GM19035 (cell line): Measurements from ENCODE around the gene SCGB3A1.

ENCODE experiments used
- ATAC-seq: cut with Tn5 transposase; IDR thresholded peaks from one replicate; pipeline ENCODE4 v1.9.1; 2021; ENCODE audit not compliant: unreplicated experiment

Gene SCGB3A1

GRCh38 chr5:180606215-180606785, 15.0 kb upstream of the SCGB3A1 start:
- ATAC-seq = no peak

- no peak for ATAC-seq
Measured at GRCh38 chr5:180605554-180606214, 14.4 kb upstream of the SCGB3A1 start.

- no peak for ATAC-seq
Measured at GRCh38 chr5:180604271-180604670, 13.0 kb upstream of the SCGB3A1 start.

- no peak for ATAC-seq
Measured at GRCh38 chr5:180603076-180603594, 11.8 kb upstream of the SCGB3A1 start.

- no peak for ATAC-seq
Measured at GRCh38 chr5:180602481-180603075, 11.3 kb upstream of the SCGB3A1 start.

GRCh38 chr5:180601591-180602480, 10.5 kb upstream of the SCGB3A1 start:
- ATAC-seq = no peak

- ATAC-seq = no peak
Measured at GRCh38 chr5:180600554-180601041, 9.3 kb upstream of the SCGB3A1 start.

- ATAC-seq = no peak
Measured at GRCh38 chr5:180599981-180600553, 8.8 kb upstream of the SCGB3A1 start.

GRCh38 chr5:180599590-180599914, 8.3 kb upstream of the SCGB3A1 start:
- ATAC-seq = no peak

- ATAC-seq = no peak
Measured at GRCh38 chr5:180598797-180599589, 7.7 kb upstream of the SCGB3A1 start.

- no peak for ATAC-seq
Measured at GRCh38 chr5:180598316-180598701, 7.0 kb upstream of the SCGB3A1 start.

- ATAC-seq = no peak
Measured at GRCh38 chr5:180596668-180597231, 5.5 kb upstream of the SCGB3A1 start.

- ATAC-seq = no peak
Measured at GRCh38 chr5:180596115-180596667, 4.9 kb upstream of the SCGB3A1 start.

GRCh38 chr5:180595381-180596114, 4.2 kb upstream of the SCGB3A1 start:
- ATAC-seq = no peak

- no peak for ATAC-seq
Measured at GRCh38 chr5:180595046-180595379, 3.7 kb upstream of the SCGB3A1 start.

GRCh38 chr5:180594311-180595045, 3.2 kb upstream of the SCGB3A1 start:
- no peak for ATAC-seq

GRCh38 chr5:180593446-180594206, 2.3 kb upstream of the SCGB3A1 start:
- no peak for ATAC-seq

- no peak for ATAC-seq
Measured at GRCh38 chr5:180592176-180592575, 877 bp upstream of the SCGB3A1 start.
